Astrocyte (in vitro differentiated cells and primary cell): ENCODE measurements around the gene HDAC6. TPM values are rescaled to one million over a fixed set of nuclear protein-coding genes. Genes with fewer than 3 reads are reported as not detected.

Experiments
- DNase-seq: peaks from one replicate; pipeline ENCODE4 v3.0.0-alpha.2; 2010; ENCODE audit warnings: low read depth
- FAIRE-seq: peaks from 2 replicates; lab custom pipeline; 2011; peaks lifted over from hg19 to GRCh38; lab: Jason Lieb, UNC
- H2AFZ ChIP-seq: 2 replicates; pipeline ENCODE4 v1.6.0; 2012; ENCODE audit warnings: low read depth, low read length, inconsistent platforms
- H3K27ac ChIP-seq: 2 replicates; pipeline ENCODE4 v1.5.1; 2011; ENCODE audit warnings: low read depth, low read length, inconsistent platforms
- H3K27me3 ChIP-seq: 2 replicates; pipeline ENCODE4 v1.6.0; 2011; ENCODE audit warnings: low read length, inconsistent platforms; ENCODE audit not compliant: insufficient read depth
- H3K36me3 ChIP-seq: 2 replicates; pipeline ENCODE4 v1.5.1; 2011; ENCODE audit warnings: low read length, inconsistent platforms; ENCODE audit not compliant: insufficient read depth
- H3K4me1 ChIP-seq: 2 replicates; pipeline ENCODE4 v1.5.1; 2011; ENCODE audit warnings: low read length, inconsistent platforms; ENCODE audit not compliant: insufficient read depth
- H3K4me2 ChIP-seq: 2 replicates; pipeline ENCODE4 v1.6.0; 2012; ENCODE audit warnings: low read length, inconsistent platforms
- H3K4me3 ChIP-seq: 2 replicates; pipeline ENCODE4 v1.5.1; 2011; ENCODE audit warnings: low read depth, mild to moderate bottlenecking, low read length, inconsistent platforms; ENCODE audit not compliant: insufficient read depth
- H3K79me2 ChIP-seq: 2 replicates; pipeline ENCODE4 v1.6.0; 2012; ENCODE audit warnings: mild to moderate bottlenecking, low read length, inconsistent platforms; ENCODE audit not compliant: insufficient read depth
- H3K9ac ChIP-seq: 2 replicates; pipeline ENCODE4 v1.6.0; 2012; ENCODE audit warnings: mild to moderate bottlenecking, low read length, inconsistent platforms
- H3K9me3 ChIP-seq: 2 replicates; pipeline ENCODE4 v1.5.1; 2012; ENCODE audit warnings: low read depth, mild to moderate bottlenecking, low read length, inconsistent platforms; ENCODE audit not compliant: insufficient read depth
- H4K20me1 ChIP-seq: 2 replicates; pipeline ENCODE4 v1.6.0; 2012; ENCODE audit warnings: low read length, inconsistent platforms; ENCODE audit not compliant: insufficient read depth
- H3K27ac Mint-ChIP-seq: one replicate; pipeline ENCODE4 v1.8.0; 2021; ENCODE audit warnings: mild to moderate bottlenecking, mixed read lengths; ENCODE audit not compliant: unreplicated experiment
- H3K27me3 Mint-ChIP-seq: one replicate; pipeline ENCODE4 v1.8.0; 2021; ENCODE audit warnings: low read depth, mixed read lengths; ENCODE audit not compliant: unreplicated experiment
- H3K36me3 Mint-ChIP-seq: one replicate; pipeline ENCODE4 v1.8.0; 2021; ENCODE audit warnings: low read depth, mixed read lengths; ENCODE audit not compliant: unreplicated experiment
- H3K4me1 Mint-ChIP-seq: one replicate; pipeline ENCODE4 v1.8.0; 2021; ENCODE audit warnings: low read depth, mixed read lengths; ENCODE audit not compliant: unreplicated experiment
- H3K4me3 Mint-ChIP-seq: one replicate; pipeline ENCODE4 v1.8.0; 2021; ENCODE audit warnings: mild to moderate bottlenecking, moderate library complexity, mixed read lengths; ENCODE audit not compliant: unreplicated experiment
- H3K9me3 Mint-ChIP-seq: one replicate; pipeline ENCODE4 v1.8.0; 2021; ENCODE audit warnings: mild to moderate bottlenecking, mixed read lengths; ENCODE audit not compliant: unreplicated experiment
- EZH2 ChIP-seq: IDR thresholded peaks from 2 replicates; pipeline ENCODE4 v1.6.1; 2012; ENCODE audit warnings: mild to moderate bottlenecking, low read length, inconsistent platforms; ENCODE audit not compliant: insufficient read depth
- total RNA-seq: library from RNA; stranded (reverse); gene quantifications from 2 replicates; pipeline ENCODE4 v1.2.1, GENCODE V29; 2021
- TF ChIP-seq, protein P1 (sequence below): IDR thresholded peaks from 2 replicates; pipeline ENCODE4 v1.5.1; 2011; ENCODE audit warnings: low read depth, mild to moderate bottlenecking, inconsistent platforms, low read length, moderate library complexity; ENCODE audit not compliant: insufficient read depth

The HDAC6 gene
- total RNA-seq, 1 donor from 2014 or later: 59.2 TPM

DNA sequence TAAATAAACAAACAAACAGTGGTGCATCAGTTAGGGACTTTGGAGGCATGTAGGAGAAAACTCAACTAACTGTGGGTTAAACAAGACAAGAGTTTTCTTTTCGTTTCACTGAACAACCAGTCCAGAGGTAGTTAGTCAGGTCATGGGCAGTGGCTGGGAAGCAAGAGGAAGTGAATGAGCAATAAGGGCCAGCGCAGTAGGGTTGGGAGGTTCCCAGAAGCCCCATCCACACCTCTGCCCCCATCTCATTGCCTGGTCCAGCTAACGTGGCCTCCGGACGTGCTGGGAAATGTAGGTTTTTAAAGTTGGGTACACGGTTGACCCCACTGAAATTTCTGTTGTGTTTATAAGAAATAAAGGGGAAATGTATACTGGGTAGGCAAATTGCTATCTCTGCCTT lies 31.6 kb upstream of the HDAC6 start:
- Histone ChIP-seq H3K9me3 (no peaks in the 10 kb centered on the region), H3K27me3 (no peaks in the 10 kb centered on the region), H3K36me3 (no peaks in the 10 kb centered on the region), H4K20me1 (no peaks in the 10 kb centered on the region), H3K4me3 (no peak overlapping the region), H2AFZ (no peak overlapping the region), H3K27ac (no peak overlapping the region), H3K79me2 (no peaks in the 10 kb centered on the region), H3K4me1 (no peaks in the 10 kb centered on the region), H3K9ac (no peak overlapping the region), H3K4me2 (no peak overlapping the region)
- H3K4me1 Mint-ChIP-seq: no peaks in the 10 kb centered on the region
- TF ChIP-seq, protein P1, sequence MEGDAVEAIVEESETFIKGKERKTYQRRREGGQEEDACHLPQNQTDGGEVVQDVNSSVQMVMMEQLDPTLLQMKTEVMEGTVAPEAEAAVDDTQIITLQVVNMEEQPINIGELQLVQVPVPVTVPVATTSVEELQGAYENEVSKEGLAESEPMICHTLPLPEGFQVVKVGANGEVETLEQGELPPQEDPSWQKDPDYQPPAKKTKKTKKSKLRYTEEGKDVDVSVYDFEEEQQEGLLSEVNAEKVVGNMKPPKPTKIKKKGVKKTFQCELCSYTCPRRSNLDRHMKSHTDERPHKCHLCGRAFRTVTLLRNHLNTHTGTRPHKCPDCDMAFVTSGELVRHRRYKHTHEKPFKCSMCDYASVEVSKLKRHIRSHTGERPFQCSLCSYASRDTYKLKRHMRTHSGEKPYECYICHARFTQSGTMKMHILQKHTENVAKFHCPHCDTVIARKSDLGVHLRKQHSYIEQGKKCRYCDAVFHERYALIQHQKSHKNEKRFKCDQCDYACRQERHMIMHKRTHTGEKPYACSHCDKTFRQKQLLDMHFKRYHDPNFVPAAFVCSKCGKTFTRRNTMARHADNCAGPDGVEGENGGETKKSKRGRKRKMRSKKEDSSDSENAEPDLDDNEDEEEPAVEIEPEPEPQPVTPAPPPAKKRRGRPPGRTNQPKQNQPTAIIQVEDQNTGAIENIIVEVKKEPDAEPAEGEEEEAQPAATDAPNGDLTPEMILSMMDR: no peak
- TF ChIP-seq EZH2: no peak
- peaks cover 3% of the 10 kb centered on the region for H3K9me3 Mint-ChIP-seq
- H3K27ac Mint-ChIP-seq: no peak overlapping the region
- no peaks in the 10 kb centered on the region for H3K27me3 Mint-ChIP-seq
- DNase-seq (no peak), FAIRE-seq (no peak)
- H3K36me3 Mint-ChIP-seq: no peaks in the 10 kb centered on the region
- H3K4me3 Mint-ChIP-seq: no peak overlapping the region

DNA sequence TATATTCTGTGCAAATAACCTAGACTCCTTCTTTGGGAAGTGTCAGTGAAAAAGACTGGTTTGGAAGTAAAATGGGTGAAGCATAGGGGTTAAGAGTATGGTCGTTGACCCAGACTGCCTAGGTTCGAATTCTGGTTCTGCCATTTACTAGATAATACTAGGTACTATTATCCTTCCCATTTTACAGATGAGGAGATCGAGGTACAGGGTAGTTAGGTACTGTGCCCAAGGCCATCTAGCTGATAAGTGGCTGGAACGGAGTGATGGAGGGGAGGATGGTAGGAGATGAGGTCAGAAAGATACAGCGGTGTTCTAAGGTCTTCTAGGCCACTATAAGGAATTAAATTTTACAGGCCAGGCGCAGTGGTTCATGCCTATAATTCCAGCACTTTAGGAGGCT lies 29.3 kb upstream of the HDAC6 start:
- no peak for FAIRE-seq
- TF ChIP-seq EZH2: no peak
- TF ChIP-seq, protein P1: no peak
- H3K27me3 Mint-ChIP-seq: peaks cover 3% of the 10 kb centered on the region
- H3K27ac Mint-ChIP-seq: no peak overlapping the region
- Histone ChIP-seq H3K9ac (no peak overlapping the region), H3K27ac (no peak overlapping the region), H3K36me3 (no peaks in the 10 kb centered on the region), H4K20me1 (no peaks in the 10 kb centered on the region), H3K9me3 (no peaks in the 10 kb centered on the region), H3K79me2 (no peaks in the 10 kb centered on the region), H2AFZ (no peak overlapping the region), H3K4me1 (no peaks in the 10 kb centered on the region), H3K4me2 (no peak overlapping the region), H3K27me3 (no peaks in the 10 kb centered on the region), H3K4me3 (no peak overlapping the region)
- H3K36me3 Mint-ChIP-seq: no peaks in the 10 kb centered on the region
- DNase-seq: no peak
- H3K9me3 Mint-ChIP-seq: peaks cover 3% of the 10 kb centered on the region
- no peaks in the 10 kb centered on the region for H3K4me1 Mint-ChIP-seq
- H3K4me3 Mint-ChIP-seq: no peak overlapping the region

DNA sequence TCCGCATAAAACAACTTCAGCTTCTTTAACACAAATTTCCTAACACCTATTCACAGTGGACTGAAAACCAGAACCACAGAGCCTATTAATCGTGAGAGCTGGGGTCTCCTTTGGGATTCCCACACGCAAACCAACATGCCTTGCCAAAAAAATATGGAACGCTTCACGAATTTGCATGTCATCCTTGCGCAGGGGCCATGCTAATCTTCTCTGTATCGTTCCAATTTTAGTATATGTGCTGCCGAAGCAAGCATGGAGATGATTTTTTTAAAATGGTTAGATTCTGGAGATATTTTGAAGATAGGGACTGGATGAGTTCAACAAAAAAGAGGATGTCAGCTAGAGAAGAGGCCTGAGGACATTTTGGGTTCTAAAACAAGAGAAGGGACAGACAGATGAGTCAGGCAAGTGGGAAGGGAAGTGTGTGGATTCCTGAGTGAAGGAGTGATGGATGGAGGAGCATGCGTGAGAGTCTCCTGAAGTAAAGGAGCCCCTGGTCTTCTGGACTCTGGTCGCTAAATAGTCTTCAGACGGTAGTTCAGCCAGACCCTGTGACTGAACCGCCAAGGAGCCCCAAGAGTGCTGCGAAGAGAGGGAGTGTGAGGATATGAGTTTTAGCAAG lies 24.9 kb upstream of the HDAC6 start:
- Mint-ChIP-seq H3K27me3 (peaks cover 3% of the 10 kb centered on the region), H3K27ac (no peak overlapping the region), H3K4me3 (no peak overlapping the region), H3K9me3 (peaks cover 3% of the 10 kb centered on the region), H3K36me3 (no peaks in the 10 kb centered on the region), H3K4me1 (no peaks in the 10 kb centered on the region)
- peaks cover 2% of the 10 kb centered on the region for H3K27me3 ChIP-seq
- H2AFZ ChIP-seq: no peak overlapping the region
- TF ChIP-seq, protein P1: no peak
- no peak for TF ChIP-seq EZH2
- H3K79me2 ChIP-seq: no peaks in the 10 kb centered on the region
- no peaks in the 10 kb centered on the region for H3K36me3 ChIP-seq
- peak; percentile 0 for DNase-seq
- no peak overlapping the region for H3K4me3 ChIP-seq
- no peaks in the 10 kb centered on the region for H3K4me1 ChIP-seq
- FAIRE-seq: no peak
- H3K27ac ChIP-seq: no peak overlapping the region
- H3K4me2 ChIP-seq: no peak overlapping the region
- H3K9me3 ChIP-seq: no peaks in the 10 kb centered on the region
- no peak overlapping the region for H3K9ac ChIP-seq
- no peaks in the 10 kb centered on the region for H4K20me1 ChIP-seq
